Measurements from ENCODE around the gene FRMPD2. TPM values are rescaled to one million over a fixed set of nuclear protein-coding genes. Genes with fewer than 3 reads are reported as not detected.

The FRMPD2 gene
- total and polyA plus RNA-seq, 2 experiments from 2014 or later = not detected

DNA sequence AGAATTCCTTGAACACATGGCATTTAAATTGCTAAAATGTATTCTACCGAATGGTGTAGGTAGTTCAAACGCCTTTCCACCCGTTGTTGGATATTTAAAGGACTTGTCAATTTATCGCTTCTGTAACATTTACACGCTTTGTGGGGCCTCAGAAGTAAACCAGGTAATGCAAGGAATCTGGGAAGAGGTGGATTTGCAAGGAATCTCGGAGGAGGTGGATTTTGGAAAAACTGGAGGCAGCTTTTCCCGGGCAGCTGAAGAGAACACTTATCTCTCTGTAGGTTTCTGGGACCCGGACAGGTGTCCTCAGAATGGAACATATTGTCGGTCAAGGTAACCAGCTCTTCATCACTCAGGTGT, 31.4 kb upstream of the FRMPD2 start:
- Mint-ChIP-seq H3K9me3 (no peaks in the 10 kb centered on the region; the same call in 2 of the 3 replicates), H3K4me1 (peaks cover 21% of the 10 kb centered on the region), H3K36me3 (ENCODE audit: low read depth) (no peaks in the 10 kb centered on the region), H3K4me3 (peak overlapping the region; percentile 66), H3K27ac (peak overlapping the region; percentile 63; the same call in 1 of the 2 replicates), H3K27me3 (ENCODE audit: insufficient read depth, low read depth, poor library complexity) (peaks cover 2% of the 10 kb centered on the region)
- no peak overlapping the region for H3K27ac ChIP-seq (ENCODE audit: low read depth)
- peaks cover 13% of the 10 kb centered on the region for H3K4me1 ChIP-seq (ENCODE audit: insufficient read depth)
- peak overlapping the region; percentile 99 for H2AFZ ChIP-seq
- H3K4me3 ChIP-seq = peak overlapping the region; percentile 41; the same call in 1 of the 2 replicates
- H3K36me3 ChIP-seq (ENCODE audit: insufficient read depth) = no peaks in the 10 kb centered on the region
- ATAC-seq (no peak), DNase-seq (ENCODE audit: low spot score) (no peak)
- H3F3A ChIP-seq (replicated peaks; ENCODE audit: low read depth) = no peaks in the 10 kb centered on the region; the same call in 1 of the 2 replicates
- H4K20me1 ChIP-seq (replicated peaks; ENCODE audit: insufficient read depth) = peaks cover 18% of the 10 kb centered on the region; the same call in 1 of the 2 replicates
- H3K9me2 ChIP-seq (ENCODE audit: insufficient read depth) = peaks cover 9% of the 10 kb centered on the region; the same call in 1 of the 2 replicates
- H3K79me2 ChIP-seq (replicated peaks; ENCODE audit: insufficient read depth) = peaks cover 38% of the 10 kb centered on the region
- peak overlapping the region; percentile 67 for H3K4me2 ChIP-seq
- TF ChIP-seq ZNF114 (CRISPR knock-in tag; IDR thresholded peaks at IDR 0.05) (no peak), POLR2AphosphoS5 (IDR thresholded peaks at IDR 0.05; ENCODE audit: low read depth) (no peak)
- TF ChIP-seq, protein P1, sequence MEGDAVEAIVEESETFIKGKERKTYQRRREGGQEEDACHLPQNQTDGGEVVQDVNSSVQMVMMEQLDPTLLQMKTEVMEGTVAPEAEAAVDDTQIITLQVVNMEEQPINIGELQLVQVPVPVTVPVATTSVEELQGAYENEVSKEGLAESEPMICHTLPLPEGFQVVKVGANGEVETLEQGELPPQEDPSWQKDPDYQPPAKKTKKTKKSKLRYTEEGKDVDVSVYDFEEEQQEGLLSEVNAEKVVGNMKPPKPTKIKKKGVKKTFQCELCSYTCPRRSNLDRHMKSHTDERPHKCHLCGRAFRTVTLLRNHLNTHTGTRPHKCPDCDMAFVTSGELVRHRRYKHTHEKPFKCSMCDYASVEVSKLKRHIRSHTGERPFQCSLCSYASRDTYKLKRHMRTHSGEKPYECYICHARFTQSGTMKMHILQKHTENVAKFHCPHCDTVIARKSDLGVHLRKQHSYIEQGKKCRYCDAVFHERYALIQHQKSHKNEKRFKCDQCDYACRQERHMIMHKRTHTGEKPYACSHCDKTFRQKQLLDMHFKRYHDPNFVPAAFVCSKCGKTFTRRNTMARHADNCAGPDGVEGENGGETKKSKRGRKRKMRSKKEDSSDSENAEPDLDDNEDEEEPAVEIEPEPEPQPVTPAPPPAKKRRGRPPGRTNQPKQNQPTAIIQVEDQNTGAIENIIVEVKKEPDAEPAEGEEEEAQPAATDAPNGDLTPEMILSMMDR (conservative IDR thresholded peaks at IDR 0.05; ENCODE audit: low read depth in 2 of 2) = peak in 1 of 2 experiments; percentile 13; a peak in 1 of 4 replicates
- 0 out of 2 replicates have a peak, but pooled peaks cover 6% of the 10 kb centered on the region for H3K27me3 ChIP-seq (ENCODE audit: insufficient read depth)

DNA sequence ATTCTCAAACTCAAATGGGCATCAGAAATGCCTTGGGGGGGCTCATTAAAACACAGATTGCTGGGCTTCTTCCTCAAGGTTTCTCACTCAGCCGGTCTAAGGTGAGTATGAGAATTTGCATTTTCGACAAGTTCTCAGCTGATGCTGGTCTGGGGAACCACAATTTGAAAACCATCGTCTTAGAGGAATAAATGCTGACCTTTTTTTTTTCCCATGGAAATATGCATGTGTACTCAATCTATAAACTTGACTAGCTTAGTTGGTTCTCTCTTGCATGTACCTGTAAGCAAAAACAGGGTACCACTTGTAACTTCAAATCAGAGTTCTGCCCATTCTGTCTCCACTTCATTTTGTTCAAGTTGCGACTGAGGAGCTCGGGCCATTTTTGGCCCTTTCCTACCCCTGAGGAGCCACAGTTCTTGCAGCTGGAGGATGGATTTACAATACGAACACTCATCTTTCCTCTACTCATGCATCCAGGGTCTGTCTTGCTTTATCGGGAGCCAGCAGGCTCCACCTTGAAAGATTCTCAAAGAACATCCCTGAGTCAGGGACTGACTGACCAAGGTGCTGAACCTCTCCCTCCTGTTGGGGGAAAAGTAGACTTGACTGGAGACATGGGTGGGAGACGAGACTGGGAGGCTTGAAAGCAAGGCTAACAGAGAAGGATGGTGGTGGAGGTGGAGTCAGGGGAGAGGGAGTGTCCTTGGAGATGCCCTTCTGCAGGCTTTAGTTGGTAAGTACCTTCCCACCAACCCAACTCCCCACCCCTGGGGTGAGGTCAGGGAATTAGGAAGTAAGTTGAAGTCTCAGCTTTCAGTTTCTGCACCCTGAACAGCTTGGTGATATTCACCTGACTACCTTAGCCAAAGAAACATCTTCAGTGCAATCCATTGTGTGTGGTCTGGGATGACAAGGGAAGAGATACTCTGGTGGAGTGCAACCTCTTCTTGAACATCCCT, 28.3 kb upstream of the FRMPD2 start:
- H3K36me3 Mint-ChIP-seq (ENCODE audit: low read depth) = no peaks in the 10 kb centered on the region
- H3K4me3 Mint-ChIP-seq = no peak overlapping the region
- H3K9me2 ChIP-seq (ENCODE audit: insufficient read depth) = peaks cover 9% of the 10 kb centered on the region; the same call in 1 of the 2 replicates
- no peaks in the 10 kb centered on the region; the same call in 2 of the 3 replicates for H3K9me3 Mint-ChIP-seq
- DNase-seq (ENCODE audit: low spot score) (no peak), ATAC-seq (no peak)
- H3K79me2 ChIP-seq (replicated peaks; ENCODE audit: insufficient read depth) = peaks cover 7% of the 10 kb centered on the region
- no peak overlapping the region for H3K4me2 ChIP-seq
- no peak overlapping the region for H3K27ac Mint-ChIP-seq
- no peak overlapping the region for H3K27ac ChIP-seq (ENCODE audit: low read depth)
- H3K4me1 Mint-ChIP-seq = peaks cover 9% of the 10 kb centered on the region
- no peak overlapping the region for H3K4me3 ChIP-seq
- H2AFZ ChIP-seq = no peak overlapping the region
- no peaks in the 10 kb centered on the region; the same call in 1 of the 2 replicates for H3F3A ChIP-seq (replicated peaks; ENCODE audit: low read depth)
- H3K27me3 Mint-ChIP-seq (ENCODE audit: insufficient read depth, low read depth, poor library complexity) = peaks cover 2% of the 10 kb centered on the region
- H4K20me1 ChIP-seq (replicated peaks; ENCODE audit: insufficient read depth) = peaks cover 5% of the 10 kb centered on the region; the same call in 1 of the 2 replicates
- H3K4me1 ChIP-seq (ENCODE audit: insufficient read depth) = peaks cover 10% of the 10 kb centered on the region
- H3K27me3 ChIP-seq (ENCODE audit: insufficient read depth) = 0 out of 2 replicates have a peak, but pooled peaks cover 6% of the 10 kb centered on the region
- no peaks in the 10 kb centered on the region for H3K36me3 ChIP-seq (ENCODE audit: insufficient read depth)
- TF ChIP-seq CREB1 (CRISPR knock-in tag; IDR thresholded peaks at IDR 0.05; ENCODE audit: low read depth) (no peak), STAT1 (IDR thresholded peaks at IDR 0.05; ENCODE audit: unreplicated experiment) (no peak), ZNF114 (CRISPR knock-in tag; IDR thresholded peaks at IDR 0.05) (no peak), ZNF331 (CRISPR knock-in tag; IDR thresholded peaks at IDR 0.05; ENCODE audit: low read depth) (no peak), NANOG (IDR thresholded peaks at IDR 0.05; ENCODE audit: borderline replicate concordance) (no peak), EZH2phosphoT487 (IDR thresholded peaks at IDR 0.05; ENCODE audit: unreplicated experiment) (no peak), JUNB (IDR thresholded peaks at IDR 0.05; ENCODE audit: unreplicated experiment) (no peak)
- TF ChIP-seq, protein P2, sequence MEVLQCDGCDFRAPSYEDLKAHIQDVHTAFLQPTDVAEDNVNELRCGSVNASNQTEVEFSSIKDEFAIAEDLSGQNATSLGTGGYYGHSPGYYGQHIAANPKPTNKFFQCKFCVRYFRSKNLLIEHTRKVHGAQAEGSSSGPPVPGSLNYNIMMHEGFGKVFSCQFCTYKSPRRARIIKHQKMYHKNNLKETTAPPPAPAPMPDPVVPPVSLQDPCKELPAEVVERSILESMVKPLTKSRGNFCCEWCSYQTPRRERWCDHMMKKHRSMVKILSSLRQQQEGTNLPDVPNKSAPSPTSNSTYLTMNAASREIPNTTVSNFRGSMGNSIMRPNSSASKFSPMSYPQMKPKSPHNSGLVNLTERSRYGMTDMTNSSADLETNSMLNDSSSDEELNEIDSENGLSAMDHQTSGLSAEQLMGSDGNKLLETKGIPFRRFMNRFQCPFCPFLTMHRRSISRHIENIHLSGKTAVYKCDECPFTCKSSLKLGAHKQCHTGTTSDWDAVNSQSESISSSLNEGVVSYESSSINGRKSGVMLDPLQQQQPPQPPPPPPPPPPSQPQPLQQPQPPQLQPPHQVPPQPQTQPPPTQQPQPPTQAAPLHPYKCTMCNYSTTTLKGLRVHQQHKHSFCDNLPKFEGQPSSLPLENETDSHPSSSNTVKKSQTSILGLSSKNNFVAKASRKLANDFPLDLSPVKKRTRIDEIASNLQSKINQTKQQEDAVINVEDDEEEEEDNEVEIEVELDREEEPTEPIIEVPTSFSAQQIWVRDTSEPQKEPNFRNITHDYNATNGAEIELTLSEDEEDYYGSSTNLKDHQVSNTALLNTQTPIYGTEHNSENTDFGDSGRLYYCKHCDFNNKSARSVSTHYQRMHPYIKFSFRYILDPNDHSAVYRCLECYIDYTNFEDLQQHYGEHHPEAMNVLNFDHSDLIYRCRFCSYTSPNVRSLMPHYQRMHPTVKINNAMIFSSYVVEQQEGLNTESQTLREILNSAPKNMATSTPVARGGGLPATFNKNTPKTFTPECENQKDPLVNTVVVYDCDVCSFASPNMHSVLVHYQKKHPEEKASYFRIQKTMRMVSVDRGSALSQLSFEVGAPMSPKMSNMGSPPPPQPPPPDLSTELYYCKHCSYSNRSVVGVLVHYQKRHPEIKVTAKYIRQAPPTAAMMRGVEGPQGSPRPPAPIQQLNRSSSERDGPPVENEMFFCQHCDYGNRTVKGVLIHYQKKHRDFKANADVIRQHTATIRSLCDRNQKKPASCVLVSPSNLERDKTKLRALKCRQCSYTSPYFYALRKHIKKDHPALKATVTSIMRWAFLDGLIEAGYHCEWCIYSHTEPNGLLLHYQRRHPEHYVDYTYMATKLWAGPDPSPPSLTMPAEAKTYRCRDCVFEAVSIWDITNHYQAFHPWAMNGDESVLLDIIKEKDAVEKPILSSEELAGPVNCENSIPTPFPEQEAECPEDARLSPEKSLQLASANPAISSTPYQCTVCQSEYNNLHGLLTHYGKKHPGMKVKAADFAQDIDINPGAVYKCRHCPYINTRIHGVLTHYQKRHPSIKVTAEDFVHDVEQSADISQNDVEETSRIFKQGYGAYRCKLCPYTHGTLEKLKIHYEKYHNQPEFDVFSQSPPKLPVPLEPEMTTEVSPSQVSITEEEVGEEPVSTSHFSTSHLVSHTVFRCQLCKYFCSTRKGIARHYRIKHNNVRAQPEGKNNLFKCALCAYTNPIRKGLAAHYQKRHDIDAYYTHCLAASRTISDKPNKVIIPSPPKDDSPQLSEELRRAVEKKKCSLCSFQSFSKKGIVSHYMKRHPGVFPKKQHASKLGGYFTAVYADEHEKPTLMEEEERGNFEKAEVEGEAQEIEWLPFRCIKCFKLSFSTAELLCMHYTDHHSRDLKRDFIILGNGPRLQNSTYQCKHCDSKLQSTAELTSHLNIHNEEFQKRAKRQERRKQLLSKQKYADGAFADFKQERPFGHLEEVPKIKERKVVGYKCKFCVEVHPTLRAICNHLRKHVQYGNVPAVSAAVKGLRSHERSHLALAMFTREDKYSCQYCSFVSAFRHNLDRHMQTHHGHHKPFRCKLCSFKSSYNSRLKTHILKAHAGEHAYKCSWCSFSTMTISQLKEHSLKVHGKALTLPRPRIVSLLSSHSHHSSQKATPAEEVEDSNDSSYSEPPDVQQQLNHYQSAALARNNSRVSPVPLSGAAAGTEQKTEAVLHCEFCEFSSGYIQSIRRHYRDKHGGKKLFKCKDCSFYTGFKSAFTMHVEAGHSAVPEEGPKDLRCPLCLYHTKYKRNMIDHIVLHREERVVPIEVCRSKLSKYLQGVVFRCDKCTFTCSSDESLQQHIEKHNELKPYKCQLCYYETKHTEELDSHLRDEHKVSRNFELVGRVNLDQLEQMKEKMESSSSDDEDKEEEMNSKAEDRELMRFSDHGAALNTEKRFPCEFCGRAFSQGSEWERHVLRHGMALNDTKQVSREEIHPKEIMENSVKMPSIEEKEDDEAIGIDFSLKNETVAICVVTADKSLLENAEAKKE (CRISPR knock-in tag; IDR thresholded peaks at IDR 0.05) = no peak

Data from GM23338 (cell line).